Hematopoietic multipotent progenitor cell (in vitro differentiated cells): Measurements from ENCODE around the gene CNPY2. TPM values are rescaled to one million over a fixed set of nuclear protein-coding genes. Genes with fewer than 3 reads are reported as not detected.

Experiments
- DNase-seq, 3 donors: peaks; one replicate each; pipeline ENCODE4 v3.0.0-alpha.2; 2011 to 2015; ENCODE audit warnings: low read depth in 2 of 3, low spot score in 2 of 3
- small RNA-seq: library from RNA; depleted of rRNA; stranded (forward); fragments of <200 nt; gene quantifications from one replicate; pipeline ENCODE3, GENCODE V24; 2012
- total RNA-seq: library from RNA; depleted of rRNA; stranded (reverse); fragments of >200 nt; gene quantifications from one replicate; pipeline ENCODE4 v1.2.3, GENCODE V29; 2012

Gene CNPY2
- total RNA-seq, 1 donor = 48.2 TPM

DNA sequence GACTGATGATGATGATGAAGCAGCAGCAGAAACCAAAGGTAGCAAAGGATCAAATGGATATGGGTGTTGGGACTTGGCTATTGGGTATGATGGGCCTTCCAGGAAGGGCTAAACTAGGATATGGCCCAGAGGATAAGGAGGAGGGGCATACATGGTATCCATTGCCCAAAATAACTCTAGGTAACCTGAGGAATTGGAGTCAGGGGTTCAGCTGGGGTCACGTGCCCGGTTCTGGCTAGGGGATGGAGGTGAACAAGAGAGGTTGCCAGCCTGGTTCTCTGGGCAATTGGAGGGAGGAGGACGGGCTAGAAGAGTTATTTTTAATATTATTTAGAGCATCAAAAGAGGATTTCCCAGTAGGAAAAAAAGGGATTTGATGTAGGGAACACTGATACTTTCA is 54.9 kb downstream of the CNPY2 start:
- no peak for DNase-seq

DNA sequence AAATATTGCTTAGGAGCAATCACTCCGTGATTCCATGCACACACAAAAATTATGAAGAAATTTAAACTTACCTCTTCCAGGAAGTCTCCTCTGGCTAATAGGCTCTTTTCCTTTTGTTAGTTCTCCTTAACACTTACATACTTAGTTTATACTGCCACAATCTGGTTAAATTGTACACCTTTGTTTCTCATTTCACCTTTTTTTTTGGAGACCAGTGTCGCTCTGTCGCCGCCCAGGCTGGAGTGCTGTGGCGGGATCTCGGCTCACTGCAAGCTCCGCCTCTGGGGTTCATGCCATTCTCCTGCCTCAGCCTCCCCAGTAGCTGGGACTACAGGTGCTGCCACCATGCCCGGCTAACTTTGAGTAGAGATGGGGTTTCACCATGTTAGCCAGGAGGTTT is 55.4 kb downstream of the CNPY2 start:
- no peak for DNase-seq

Small RNAs within 50 kb of the gene (small RNA-seq; reads per million reads assigned to genes)
- not detected for gene RNU7-40P

Other genes starting within 250 kb of the CNPY2 start
- 0.27 TPM for gene ERBB3, start 235.8 kb downstream of the CNPY2 start, total RNA-seq
- 113 TPM for gene PA2G4, start 211.4 kb downstream of the CNPY2 start, total RNA-seq
- gene RPL41, start 199.4 kb downstream of the CNPY2 start, total RNA-seq = 3,883 TPM
- gene ZC3H10, start 197.7 kb downstream of the CNPY2 start, total RNA-seq = 10.2 TPM
- gene ESYT1, start 187.7 kb downstream of the CNPY2 start, total RNA-seq = 254 TPM
- gene MYL6B, start 163.4 kb downstream of the CNPY2 start, total RNA-seq = 47.1 TPM
- 563 TPM for gene MYL6, start 157.6 kb downstream of the CNPY2 start, total RNA-seq
- gene SMARCC2, start 126.5 kb downstream of the CNPY2 start, total RNA-seq = 72.4 TPM
- 205 TPM for gene RNF41, start 94.1 kb downstream of the CNPY2 start, total RNA-seq
- gene NABP2, start 91.6 kb downstream of the CNPY2 start, total RNA-seq = 21.0 TPM
- gene SLC39A5, start 85.9 kb downstream of the CNPY2 start, total RNA-seq = 0.54 TPM
- 22.9 TPM for gene ANKRD52, start 57.6 kb downstream of the CNPY2 start, total RNA-seq
- 17.2 TPM for gene COQ10A, start 49.0 kb downstream of the CNPY2 start, total RNA-seq
- 106 TPM for gene CS, start 15.7 kb downstream of the CNPY2 start, total RNA-seq
- 61.1 TPM for gene PAN2, start 18.0 kb upstream of the CNPY2 start, total RNA-seq
- gene IL23A, start 22.9 kb upstream of the CNPY2 start, total RNA-seq = 0.81 TPM
- 146 TPM for gene STAT2, start 44.1 kb upstream of the CNPY2 start, total RNA-seq
- not detected for gene APOF, start 46.9 kb upstream of the CNPY2 start, total RNA-seq
- gene TIMELESS, start 133.4 kb upstream of the CNPY2 start, total RNA-seq = 6.7 TPM
- gene MIP, start 138.7 kb upstream of the CNPY2 start, total RNA-seq = under 0.01 TPM
- 4.0 TPM for gene SPRYD4, start 152.6 kb upstream of the CNPY2 start, total RNA-seq
- 0.81 TPM for gene GLS2, start 172.2 kb upstream of the CNPY2 start, total RNA-seq
- gene RBMS2, start 205.8 kb upstream of the CNPY2 start, total RNA-seq = 7.5 TPM